ENCODE data around the gene PEAK1.
A peak's percentile ranks its signal among the peaks of the same experiment; 100 is the strongest.

Gene PEAK1

GRCh38 chr15:77425104-77425503 lies 5.2 kb upstream of the PEAK1 start:
- Histone ChIP-seq H3K27ac (ENCODE audit: low read length) (no peak overlapping the region), H3K9me3 (ENCODE audit: control insufficient read depth, insufficient read depth, low read length) (no peaks in the 10 kb centered on the region), H3K4me3 (ENCODE audit: low read length) (no peak overlapping the region), H3K27me3 (ENCODE audit: control insufficient read depth, insufficient read depth, low read length) (no peaks in the 10 kb centered on the region), H3K4me1 (ENCODE audit: control insufficient read depth, insufficient read depth, low read length) (no peaks in the 10 kb centered on the region), H3K36me3 (ENCODE audit: control insufficient read depth, insufficient read depth, low read length) (no peaks in the 10 kb centered on the region)
- no peak for DNase-seq (ENCODE audit: low read depth, low spot score)
- no CpG with 5 or more reads among the region's 3 CpGs for WGBS (ENCODE audit: insufficient coverage, insufficient read length)

GRCh38 chr15:77421370-77421700 lies 1.4 kb upstream of the PEAK1 start:
- DNase-seq (ENCODE audit: low read depth, low spot score) = no peak
- H3K27ac ChIP-seq (ENCODE audit: low read length) = no peak overlapping the region

GRCh38 chr15:77420610-77421369 lies 886 bp upstream of the PEAK1 start, which contains the start of gene HMG20A:
Gene HMG20A (plus strand): TSS chr15:77420888. CDS start chr15:77458408, 37,520 bp downstream.
- Histone ChIP-seq H3K4me3 (ENCODE audit: low read length) (peak within 1 kb of the TSS; percentile 90), H3K27ac (ENCODE audit: low read length) (no peak within 1 kb of the TSS), H3K4me1 (ENCODE audit: control insufficient read depth, insufficient read depth, low read length) (peaks cover 2% of the 10 kb centered on the region; the same call in 1 of the 2 replicates), H3K36me3 (ENCODE audit: control insufficient read depth, insufficient read depth, low read length) (no peaks in the 10 kb centered on the region), H3K27me3 (ENCODE audit: control insufficient read depth, insufficient read depth, low read length) (no peaks in the 10 kb centered on the region), H3K9me3 (ENCODE audit: control insufficient read depth, insufficient read depth, low read length) (no peaks in the 10 kb centered on the region)
- DNase-seq (ENCODE audit: low read depth, low spot score) = peak; percentile 50
- no CpG with 5 or more reads among the region's 25 CpGs for WGBS (ENCODE audit: insufficient coverage, insufficient read length)

More at GRCh38 chr15:77421370-77421700, 1.4 kb upstream of the PEAK1 start:
- Histone ChIP-seq H3K4me1 (ENCODE audit: control insufficient read depth, insufficient read depth, low read length) (peaks cover 2% of the 10 kb centered on the region; the same call in 1 of the 2 replicates), H3K27me3 (ENCODE audit: control insufficient read depth, insufficient read depth, low read length) (no peaks in the 10 kb centered on the region), H3K36me3 (ENCODE audit: control insufficient read depth, insufficient read depth, low read length) (no peaks in the 10 kb centered on the region), H3K4me3 (ENCODE audit: low read length) (peak overlapping the region; percentile 90; the same call in 1 of the 2 replicates), H3K9me3 (ENCODE audit: control insufficient read depth, insufficient read depth, low read length) (no peaks in the 10 kb centered on the region)
- WGBS (ENCODE audit: insufficient coverage, insufficient read length) = no CpG with 5 or more reads among the region's 3 CpGs

GRCh38 chr15:77418966-77419835 lies 703 bp downstream of the PEAK1 start:
- Histone ChIP-seq H3K4me1 (ENCODE audit: control insufficient read depth, insufficient read depth, low read length) (peaks cover 2% of the 10 kb centered on the region; the same call in 1 of the 2 replicates), H3K36me3 (ENCODE audit: control insufficient read depth, insufficient read depth, low read length) (no peaks in the 10 kb centered on the region), H3K4me3 (ENCODE audit: low read length) (peak overlapping the region; percentile 90), H3K27me3 (ENCODE audit: control insufficient read depth, insufficient read depth, low read length) (no peaks in the 10 kb centered on the region), H3K9me3 (ENCODE audit: control insufficient read depth, insufficient read depth, low read length) (no peaks in the 10 kb centered on the region), H3K27ac (ENCODE audit: low read length) (no peak overlapping the region)
- no peak for DNase-seq (ENCODE audit: low read depth, low spot score)
- no CpG with 5 or more reads among the region's 72 CpGs for WGBS (ENCODE audit: insufficient coverage, insufficient read length)

GRCh38 chr15:77418391-77418965 lies 1.4 kb downstream of the PEAK1 start:
- Histone ChIP-seq H3K27me3 (ENCODE audit: control insufficient read depth, insufficient read depth, low read length) (no peaks in the 10 kb centered on the region), H3K36me3 (ENCODE audit: control insufficient read depth, insufficient read depth, low read length) (no peaks in the 10 kb centered on the region), H3K4me3 (ENCODE audit: low read length) (no peak overlapping the region; the same call in 1 of the 2 replicates), H3K27ac (ENCODE audit: low read length) (no peak overlapping the region), H3K4me1 (ENCODE audit: control insufficient read depth, insufficient read depth, low read length) (peaks cover 2% of the 10 kb centered on the region; the same call in 1 of the 2 replicates), H3K9me3 (ENCODE audit: control insufficient read depth, insufficient read depth, low read length) (no peaks in the 10 kb centered on the region)
- WGBS (ENCODE audit: insufficient coverage, insufficient read length) = no CpG with 5 or more reads among the region's 8 CpGs
- DNase-seq (ENCODE audit: low read depth, low spot score) = no peak

GRCh38 chr15:77417602-77418001 lies 2.3 kb downstream of the PEAK1 start:
- H3K4me3 ChIP-seq (ENCODE audit: low read length) = no peak overlapping the region
- no peak for DNase-seq (ENCODE audit: low read depth, low spot score)

GRCh38 chr15:77416954-77417353 lies 3.0 kb downstream of the PEAK1 start:
- no peak for DNase-seq (ENCODE audit: low read depth, low spot score)
- WGBS (ENCODE audit: insufficient coverage, insufficient read length) = no CpG with 5 or more reads among the region's 1 CpG

More at GRCh38 chr15:77417602-77418001, 2.3 kb downstream of the PEAK1 start:
- H3K9me3 ChIP-seq (ENCODE audit: control insufficient read depth, insufficient read depth, low read length) = no peaks in the 10 kb centered on the region
- H3K4me1 ChIP-seq (ENCODE audit: control insufficient read depth, insufficient read depth, low read length) = peaks cover 2% of the 10 kb centered on the region; the same call in 1 of the 2 replicates
- H3K27ac ChIP-seq (ENCODE audit: low read length) = no peak overlapping the region
- no peaks in the 10 kb centered on the region for H3K27me3 ChIP-seq (ENCODE audit: control insufficient read depth, insufficient read depth, low read length)
- H3K36me3 ChIP-seq (ENCODE audit: control insufficient read depth, insufficient read depth, low read length) = no peaks in the 10 kb centered on the region
- no CpG with 5 or more reads among the region's 3 CpGs for WGBS (ENCODE audit: insufficient coverage, insufficient read length)

GRCh38 chr15:77416148-77416455 lies 3.8 kb downstream of the PEAK1 start:
- DNase-seq (ENCODE audit: low read depth, low spot score) = no peak
- Histone ChIP-seq H3K27me3 (ENCODE audit: control insufficient read depth, insufficient read depth, low read length) (no peaks in the 10 kb centered on the region), H3K4me3 (ENCODE audit: low read length) (no peak overlapping the region), H3K9me3 (ENCODE audit: control insufficient read depth, insufficient read depth, low read length) (no peaks in the 10 kb centered on the region), H3K27ac (ENCODE audit: low read length) (no peak overlapping the region), H3K4me1 (ENCODE audit: control insufficient read depth, insufficient read depth, low read length) (peaks cover 2% of the 10 kb centered on the region; the same call in 1 of the 2 replicates), H3K36me3 (ENCODE audit: control insufficient read depth, insufficient read depth, low read length) (no peaks in the 10 kb centered on the region)
- 100% methylated on average over 1 of the region's 2 CpGs for WGBS (ENCODE audit: insufficient coverage, insufficient read length)

More at GRCh38 chr15:77416954-77417353, 3.0 kb downstream of the PEAK1 start:
- Histone ChIP-seq H3K4me1 (ENCODE audit: control insufficient read depth, insufficient read depth, low read length) (peaks cover 2% of the 10 kb centered on the region; the same call in 1 of the 2 replicates), H3K4me3 (ENCODE audit: low read length) (no peak overlapping the region), H3K27me3 (ENCODE audit: control insufficient read depth, insufficient read depth, low read length) (no peaks in the 10 kb centered on the region), H3K9me3 (ENCODE audit: control insufficient read depth, insufficient read depth, low read length) (no peaks in the 10 kb centered on the region), H3K27ac (ENCODE audit: low read length) (no peak overlapping the region), H3K36me3 (ENCODE audit: control insufficient read depth, insufficient read depth, low read length) (no peaks in the 10 kb centered on the region)

GRCh38 chr15:77415450-77416147 lies 4.3 kb downstream of the PEAK1 start:
- DNase-seq (ENCODE audit: low read depth, low spot score) = no peak
- no peaks in the 10 kb centered on the region for H3K36me3 ChIP-seq (ENCODE audit: control insufficient read depth, insufficient read depth, low read length)
- H3K27ac ChIP-seq (ENCODE audit: low read length) = no peak overlapping the region
- H3K27me3 ChIP-seq (ENCODE audit: control insufficient read depth, insufficient read depth, low read length) = no peaks in the 10 kb centered on the region
- H3K4me1 ChIP-seq (ENCODE audit: control insufficient read depth, insufficient read depth, low read length) = peaks cover 2% of the 10 kb centered on the region; the same call in 1 of the 2 replicates
- no peaks in the 10 kb centered on the region for H3K9me3 ChIP-seq (ENCODE audit: control insufficient read depth, insufficient read depth, low read length)
- WGBS (ENCODE audit: insufficient coverage, insufficient read length) = 100% methylated on average over 2 of the region's 4 CpGs
- no peak overlapping the region for H3K4me3 ChIP-seq (ENCODE audit: low read length)
